Uterus (tissue), 2 donors: ENCODE results near the gene ZDHHC14.

Experiments
- CTCF ChIP-seq, 4 experiments: fragments of 200-600 bp in 2 of 4; fragments of 450-650 bp in 2 of 4; sonication (generic) in 2 of 4; IDR thresholded peaks; one replicate each; pipeline ENCODE4 v1.5.1; 2016 to 2019; ENCODE audit warnings: antibody characterized with exemption in 4 of 4, mild to moderate bottlenecking in 2 of 4, moderate library complexity in 1 of 4
- POLR2A ChIP-seq, 2 donors: fragments of 450-650 bp; IDR thresholded peaks; one replicate each; pipeline ENCODE4 v1.6.1; 2016; ENCODE audit warnings: antibody characterized with exemption in 2 of 2, mild to moderate bottlenecking in 1 of 2, moderate library complexity in 1 of 2

- no peak for TF ChIP-seq CTCF (IDR thresholded peaks at IDR 0.05)
- TF ChIP-seq POLR2A (IDR thresholded peaks at IDR 0.05) = no peak
Observed at GRCh38 chr6:157403686-157404051, 22.7 kb downstream of the ZDHHC14 start.
